ENCODE results near the gene IRF4.

Gene IRF4

DNA sequence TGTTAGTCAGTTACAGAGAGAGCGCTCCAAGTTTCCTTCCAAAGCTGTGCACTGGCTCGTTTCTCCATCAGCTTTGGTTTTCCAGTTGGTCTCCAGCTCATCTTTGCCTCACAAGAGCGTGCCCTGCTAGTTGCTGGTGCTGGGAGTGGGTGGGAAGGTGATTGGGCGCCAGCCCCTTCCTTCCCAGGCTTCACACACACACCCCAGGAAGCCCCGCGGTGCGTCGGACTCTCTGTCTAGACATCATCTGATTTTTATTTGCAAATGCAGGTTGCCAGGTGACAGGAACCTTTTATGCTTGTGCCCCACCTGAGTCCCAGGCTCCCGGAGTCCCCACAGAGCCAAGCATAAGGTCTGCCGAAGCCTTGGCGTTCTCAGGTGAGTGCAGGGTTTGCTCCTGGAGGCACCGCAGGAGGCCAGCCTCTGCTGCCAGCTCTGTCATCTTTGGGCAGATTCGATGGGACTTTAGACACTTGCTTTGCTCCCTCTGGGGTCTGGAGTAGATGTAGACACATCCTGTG is 7.1 kb downstream of the IRF4 start:
- no peak for DNase-seq (ENCODE audit: low spot score)

DNA sequence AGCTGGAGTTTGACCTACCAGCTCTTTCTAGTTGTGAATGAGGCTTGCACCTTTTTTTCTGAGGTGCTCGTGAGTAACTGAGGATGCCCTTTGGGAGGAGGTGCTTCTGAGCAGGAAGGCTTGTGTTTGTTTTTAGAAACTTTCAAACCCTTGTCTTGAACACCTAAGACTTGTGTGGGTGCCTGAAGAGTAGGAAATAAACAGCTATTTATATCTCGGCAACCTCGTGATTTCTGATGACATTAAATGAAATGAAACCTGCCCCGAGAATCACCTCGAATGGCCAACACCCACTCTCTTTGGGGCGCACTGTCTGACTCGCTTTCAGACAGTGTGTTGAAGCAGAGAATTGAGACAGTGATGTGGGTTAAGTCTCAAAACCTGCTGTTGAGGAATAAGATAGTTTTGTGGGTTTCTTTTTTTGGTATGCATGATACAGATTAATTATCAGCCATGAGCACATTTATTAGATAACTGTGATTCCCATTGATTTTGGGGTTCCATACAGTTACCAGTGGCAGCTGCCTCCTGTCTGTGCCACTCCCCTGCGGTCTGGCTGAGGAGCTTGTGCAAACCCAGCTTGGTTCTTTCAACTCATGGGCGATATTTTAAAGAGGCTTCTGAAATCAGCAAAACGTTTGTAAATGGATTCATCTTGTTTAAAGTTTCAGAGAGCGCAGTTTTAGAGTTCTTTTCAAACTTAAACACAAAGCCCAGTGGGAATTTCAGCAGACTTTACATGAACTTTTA is 8.4 kb downstream of the IRF4 start:
- no peak for DNase-seq (ENCODE audit: low spot score)

DNA sequence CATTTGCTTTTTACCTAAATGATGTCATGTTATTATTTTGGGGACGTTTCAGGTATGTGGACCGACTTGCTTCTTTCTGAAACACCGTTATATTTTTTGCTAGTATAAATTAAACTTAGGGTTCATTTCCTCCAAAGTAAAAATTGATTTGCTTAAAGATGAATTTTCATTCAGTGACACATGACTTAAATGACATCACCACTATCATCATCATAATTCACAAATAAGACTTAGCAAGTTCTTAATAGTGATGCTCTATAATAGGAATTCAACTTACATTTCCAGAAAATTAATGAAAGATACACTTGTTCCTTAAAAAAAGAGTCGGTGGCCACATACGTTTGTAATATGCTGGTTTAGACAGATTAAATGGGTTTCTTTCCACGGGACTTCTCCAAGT is 9.3 kb downstream of the IRF4 start:
- DNase-seq (ENCODE audit: low spot score): no peak

DNA sequence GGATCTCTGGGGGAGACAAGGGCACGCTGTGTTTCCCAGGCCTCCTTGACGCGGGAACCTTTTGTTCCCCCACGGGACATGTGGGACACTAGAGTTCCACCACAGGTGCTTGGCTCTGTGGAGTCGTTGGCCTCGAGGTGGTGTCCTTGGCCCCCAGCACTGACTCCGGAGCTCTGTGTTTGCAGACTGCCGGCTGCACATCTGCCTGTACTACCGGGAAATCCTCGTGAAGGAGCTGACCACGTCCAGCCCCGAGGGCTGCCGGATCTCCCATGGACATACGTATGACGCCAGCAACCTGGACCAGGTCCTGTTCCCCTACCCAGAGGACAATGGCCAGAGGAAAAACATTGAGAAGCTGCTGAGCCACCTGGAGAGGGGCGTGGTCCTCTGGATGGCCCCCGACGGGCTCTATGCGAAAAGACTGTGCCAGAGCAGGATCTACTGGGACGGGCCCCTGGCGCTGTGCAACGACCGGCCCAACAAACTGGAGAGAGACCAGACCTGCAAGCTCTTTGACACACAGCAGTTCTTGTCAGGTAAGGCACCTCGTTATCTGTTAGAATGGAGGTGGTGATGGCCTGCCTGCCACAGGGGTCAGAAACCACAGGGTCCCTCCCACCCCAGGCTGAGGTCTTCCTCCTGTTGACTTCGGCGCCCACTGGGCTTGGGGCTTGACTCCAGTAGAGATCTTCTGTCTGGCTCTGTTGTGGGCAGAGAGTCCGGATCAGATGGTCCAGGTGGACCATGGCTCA is 9.9 kb downstream of the IRF4 start:
- DNase-seq (ENCODE audit: low spot score): no peak

DNA sequence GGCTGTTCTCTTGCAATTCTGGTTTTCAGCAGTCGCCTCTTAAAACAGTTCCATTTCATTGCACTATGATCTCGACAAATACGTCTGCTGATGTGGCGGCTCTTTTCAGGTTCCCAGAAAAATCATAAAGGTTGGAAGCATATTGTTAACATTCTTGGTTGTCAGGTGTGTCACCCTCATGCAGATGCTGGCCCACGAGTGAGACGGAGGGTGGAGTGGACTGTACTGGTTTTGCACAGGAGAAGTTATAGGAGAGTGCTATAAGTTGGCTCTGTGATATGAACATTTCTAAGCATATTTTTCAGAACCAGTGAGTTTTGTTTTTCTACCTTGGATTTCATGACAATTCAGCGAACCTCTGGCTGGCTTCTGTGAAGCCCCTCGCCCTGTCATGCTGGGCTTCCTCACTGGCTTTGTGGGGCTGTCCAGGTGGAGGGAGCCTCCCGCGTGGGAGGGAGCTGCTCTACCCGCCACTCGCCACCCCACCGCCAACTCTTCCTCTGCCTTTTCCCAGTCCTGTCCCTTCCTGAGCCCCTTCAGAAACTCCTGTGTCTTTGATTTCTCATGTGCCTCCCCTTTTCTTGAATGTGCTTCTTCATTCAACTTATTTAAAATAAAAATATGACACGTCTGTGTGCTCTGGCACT is 10.6 kb downstream of the IRF4 start:
- no peak for DNase-seq (ENCODE audit: low spot score)

DNA sequence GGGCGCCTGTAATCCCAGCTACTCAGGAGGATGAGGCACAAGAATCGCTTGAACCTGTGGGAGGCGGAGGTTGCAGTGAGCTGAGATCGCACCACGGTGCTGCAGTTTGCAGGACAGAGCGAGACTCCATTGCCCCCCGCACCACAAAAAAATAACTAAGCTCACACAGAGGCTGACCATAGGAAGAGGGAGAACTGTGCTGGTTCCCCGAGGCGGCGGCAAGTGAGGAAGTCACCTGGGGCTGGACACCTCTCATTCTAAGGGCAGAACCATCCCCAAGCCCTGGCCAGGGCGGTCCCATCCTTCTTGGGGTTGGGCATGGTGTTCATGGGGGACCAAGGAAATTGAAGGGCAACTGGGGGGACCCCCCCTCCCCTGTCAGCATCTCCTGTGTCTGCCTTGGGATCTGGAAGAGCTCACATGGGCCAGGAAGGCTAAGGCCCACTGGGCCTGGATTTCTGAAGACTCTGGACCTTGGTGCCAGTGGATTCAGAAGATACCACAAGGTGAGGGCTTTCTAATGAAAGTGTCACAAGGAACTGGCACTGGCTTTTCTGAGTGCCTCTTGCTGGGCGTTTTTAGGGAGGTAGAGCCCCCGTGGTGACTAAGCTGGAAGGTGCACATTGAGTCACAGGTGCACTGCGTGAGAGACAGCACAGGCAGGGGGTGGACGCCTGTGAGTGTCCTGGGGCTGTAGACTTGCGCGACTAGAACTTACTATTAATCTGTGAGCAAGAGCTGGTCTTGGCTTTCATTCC is 11.5 kb downstream of the IRF4 start:
- DNase-seq (ENCODE audit: low spot score): no peak

DNA sequence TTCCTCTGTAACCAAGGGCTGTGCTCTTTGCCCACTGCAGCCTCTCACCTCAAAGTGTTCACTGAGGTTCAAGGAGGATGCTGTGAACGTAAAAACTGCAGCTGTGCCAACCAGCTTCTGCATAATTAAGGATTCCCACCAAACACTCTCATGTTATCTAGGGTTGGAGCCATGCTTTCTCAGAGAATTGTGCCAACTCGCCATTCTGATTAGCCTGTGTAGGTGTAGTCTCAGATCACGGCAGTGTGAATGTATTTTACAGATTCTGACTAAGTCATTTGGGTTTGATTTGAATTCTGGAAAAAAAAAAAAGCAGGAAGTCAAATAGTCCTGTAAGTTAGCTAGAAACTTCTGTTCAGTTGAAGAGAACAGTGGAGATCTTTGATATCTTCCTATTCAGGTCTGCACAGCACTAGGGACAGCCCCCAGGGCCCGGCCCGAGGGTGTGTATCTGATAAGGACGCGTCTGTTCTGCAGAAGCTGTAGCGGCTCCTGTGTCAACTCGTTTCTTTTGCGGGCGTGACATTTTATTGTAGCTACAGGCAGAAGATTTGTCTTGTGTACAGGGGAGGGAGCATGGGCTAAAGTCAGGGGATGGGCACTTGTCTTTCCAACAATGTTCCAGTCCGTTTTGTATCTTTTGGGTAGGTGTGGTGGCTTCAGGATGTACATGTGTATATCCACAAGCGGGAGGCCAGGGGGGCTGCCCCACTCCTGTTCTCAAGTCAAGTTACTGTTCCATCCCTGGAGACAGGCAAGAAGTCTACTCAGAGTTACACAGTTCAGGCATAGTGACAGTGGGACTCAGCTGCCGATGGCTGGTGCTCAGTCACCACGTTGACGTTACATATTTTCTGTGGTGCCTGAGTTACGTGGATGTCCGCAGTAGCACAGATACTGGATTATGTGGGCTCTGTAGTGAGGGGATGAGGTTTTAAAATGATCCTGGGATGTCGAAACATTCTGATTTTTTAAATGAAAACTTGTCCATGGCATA is 12.4 kb downstream of the IRF4 start:
- no peak for DNase-seq (ENCODE audit: low spot score)

DNA sequence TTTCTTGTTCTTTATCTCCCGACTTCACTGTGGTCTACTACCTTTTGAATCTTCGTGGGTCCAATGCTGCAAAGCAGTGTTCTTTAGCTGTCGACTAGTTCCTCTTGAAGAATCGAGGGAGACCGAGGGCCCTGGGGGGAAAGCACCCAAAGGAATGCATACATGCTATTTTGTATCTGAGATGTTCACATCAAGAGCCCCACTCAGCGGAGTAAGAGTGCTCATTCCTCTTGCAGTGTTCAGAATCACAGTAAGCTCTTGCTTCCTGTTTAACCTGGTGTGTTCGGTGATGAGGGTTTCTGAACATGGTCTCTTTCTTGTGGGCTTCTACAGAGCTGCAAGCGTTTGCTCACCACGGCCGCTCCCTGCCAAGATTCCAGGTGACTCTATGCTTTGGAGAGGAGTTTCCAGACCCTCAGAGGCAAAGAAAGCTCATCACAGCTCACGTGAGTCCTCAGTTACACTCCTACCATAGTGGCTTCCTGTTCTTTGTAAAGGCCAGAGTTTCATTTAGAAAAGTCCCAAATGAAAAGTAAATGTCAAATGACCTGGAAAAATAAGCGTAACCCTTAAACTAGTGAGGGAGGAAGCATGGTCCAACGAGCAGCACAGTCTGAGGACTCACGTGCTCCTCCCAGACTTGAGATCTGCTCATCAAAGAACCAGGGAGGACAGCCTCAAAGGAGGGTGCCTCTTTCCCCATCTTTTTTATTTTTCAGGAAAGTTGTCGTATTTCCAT is 13.3 kb downstream of the IRF4 start:
- DNase-seq (ENCODE audit: low spot score): no peak

DNA sequence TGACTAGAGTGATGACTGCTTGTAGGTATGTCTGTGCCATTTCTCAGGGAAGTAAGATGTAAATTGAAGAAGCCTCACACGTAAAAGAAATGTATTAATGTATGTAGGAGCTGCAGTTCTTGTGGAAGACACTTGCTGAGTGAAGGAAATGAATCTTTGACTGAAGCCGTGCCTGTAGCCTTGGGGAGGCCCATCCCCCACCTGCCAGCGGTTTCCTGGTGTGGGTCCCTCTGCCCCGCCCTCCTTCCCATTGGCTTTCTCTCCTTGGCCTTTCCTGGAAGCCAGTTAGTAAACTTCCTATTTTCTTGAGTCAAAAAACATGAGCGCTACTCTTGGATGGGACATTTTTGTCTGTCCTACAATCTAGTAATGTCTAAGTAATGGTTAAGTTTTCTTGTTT is 16.6 kb downstream of the IRF4 start:
- no peak for DNase-seq (ENCODE audit: low spot score)

DNA sequence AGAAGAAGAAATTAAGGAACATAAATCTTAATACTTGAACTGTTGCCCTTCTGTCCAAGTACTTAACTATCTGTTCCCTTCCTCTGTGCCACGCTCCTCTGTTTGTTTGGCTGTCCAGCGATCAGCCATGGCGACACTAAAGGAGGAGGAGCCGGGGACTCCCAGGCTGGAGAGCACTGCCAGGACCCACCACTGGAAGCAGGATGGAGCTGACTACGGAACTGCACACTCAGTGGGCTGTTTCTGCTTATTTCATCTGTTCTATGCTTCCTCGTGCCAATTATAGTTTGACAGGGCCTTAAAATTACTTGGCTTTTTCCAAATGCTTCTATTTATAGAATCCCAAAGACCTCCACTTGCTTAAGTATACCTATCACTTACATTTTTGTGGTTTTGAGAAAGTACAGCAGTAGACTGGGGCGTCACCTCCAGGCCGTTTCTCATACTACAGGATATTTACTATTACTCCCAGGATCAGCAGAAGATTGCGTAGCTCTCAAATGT is 17.1 kb downstream of the IRF4 start:
- DNase-seq (ENCODE audit: low spot score): no peak

DNA sequence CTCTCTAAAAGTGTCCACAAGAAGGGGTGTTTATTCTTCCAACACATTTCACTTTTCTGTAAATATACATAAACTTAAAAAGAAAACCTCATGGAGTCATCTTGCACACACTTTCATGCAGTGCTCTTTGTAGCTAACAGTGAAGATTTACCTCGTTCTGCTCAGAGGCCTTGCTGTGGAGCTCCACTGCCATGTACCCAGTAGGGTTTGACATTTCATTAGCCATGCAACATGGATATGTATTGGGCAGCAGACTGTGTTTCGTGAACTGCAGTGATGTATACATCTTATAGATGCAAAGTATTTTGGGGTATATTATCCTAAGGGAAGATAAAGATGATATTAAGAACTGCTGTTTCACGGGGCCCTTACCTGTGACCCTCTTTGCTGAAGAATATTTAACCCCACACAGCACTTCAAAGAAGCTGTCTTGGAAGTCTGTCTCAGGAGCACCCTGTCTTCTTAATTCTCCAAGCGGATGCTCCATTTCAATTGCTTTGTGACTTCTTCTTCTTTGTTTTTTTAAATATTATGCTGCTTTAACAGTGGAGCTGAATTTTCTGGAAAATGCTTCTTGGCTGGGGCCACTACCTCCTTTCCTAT is 17.9 kb downstream of the IRF4 start:
- DNase-seq (ENCODE audit: low spot score): no peak

DNA sequence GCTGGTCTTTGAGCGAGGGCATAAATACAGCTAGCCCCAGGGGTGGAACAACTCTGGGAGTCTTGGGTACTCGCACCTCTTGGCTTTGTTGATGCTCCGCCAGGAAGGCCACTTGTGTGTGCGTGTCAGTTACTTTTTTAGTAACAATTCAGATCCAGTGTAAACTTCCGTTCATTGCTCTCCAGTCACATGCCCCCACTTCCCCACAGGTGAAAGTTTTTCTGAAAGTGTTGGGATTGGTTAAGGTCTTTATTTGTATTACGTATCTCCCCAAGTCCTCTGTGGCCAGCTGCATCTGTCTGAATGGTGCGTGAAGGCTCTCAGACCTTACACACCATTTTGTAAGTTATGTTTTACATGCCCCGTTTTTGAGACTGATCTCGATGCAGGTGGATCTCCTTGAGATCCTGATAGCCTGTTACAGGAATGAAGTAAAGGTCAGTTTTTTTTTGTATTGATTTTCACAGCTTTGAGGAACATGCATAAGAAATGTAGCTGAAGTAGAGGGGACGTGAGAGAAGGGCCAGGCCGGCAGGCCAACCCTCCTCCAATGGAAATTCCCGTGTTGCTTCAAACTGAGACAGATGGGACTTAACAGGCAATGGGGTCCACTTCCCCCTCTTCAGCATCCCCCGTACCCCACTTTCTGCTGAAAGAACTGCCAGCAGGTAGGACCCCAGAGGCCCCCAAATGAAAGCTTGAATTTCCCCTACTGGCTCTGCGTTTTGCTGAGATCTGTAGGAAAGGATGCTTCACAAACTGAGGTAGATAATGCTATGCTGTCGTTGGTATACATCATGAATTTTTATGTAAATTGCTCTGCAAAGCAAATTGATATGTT is 19.2 kb downstream of the IRF4 start:
- no peak for DNase-seq (ENCODE audit: low spot score)

DNA sequence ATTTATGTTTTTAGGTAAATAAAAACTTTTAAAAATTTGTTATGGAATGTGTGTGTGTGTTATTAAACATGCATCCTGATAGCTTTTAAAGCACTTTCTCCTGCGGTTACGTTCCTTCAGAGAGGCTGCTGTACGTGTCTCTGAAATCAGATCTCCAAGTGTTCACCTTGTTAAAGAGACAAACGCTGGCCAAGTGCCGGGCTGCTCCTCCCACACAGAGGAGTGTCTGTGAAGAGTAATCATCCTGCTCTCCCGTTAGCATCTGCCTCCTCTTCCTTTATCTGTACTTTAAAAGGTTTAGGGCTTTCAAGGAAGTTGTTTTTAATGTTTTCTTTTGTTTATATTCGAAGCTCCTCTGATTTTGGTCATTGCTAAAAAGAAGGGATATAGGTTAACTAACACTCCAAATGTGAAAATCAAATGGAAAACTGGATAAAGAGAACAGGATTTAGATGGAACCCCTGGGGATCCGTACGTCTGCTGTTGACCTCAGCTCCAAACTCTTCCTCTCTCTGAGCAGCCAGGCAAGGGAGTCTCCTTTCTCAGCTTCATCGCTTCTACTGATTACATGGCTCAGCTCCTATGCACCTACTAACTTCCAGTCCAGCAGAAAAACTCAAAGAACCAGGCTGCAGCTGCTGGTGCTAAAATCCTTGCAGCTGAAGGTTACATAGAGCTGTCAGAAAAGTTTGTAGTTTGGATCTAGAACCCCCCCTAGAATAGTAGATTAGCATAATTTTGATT is 20.0 kb downstream of the IRF4 start:
- DNase-seq (ENCODE audit: low spot score): no peak

DNA sequence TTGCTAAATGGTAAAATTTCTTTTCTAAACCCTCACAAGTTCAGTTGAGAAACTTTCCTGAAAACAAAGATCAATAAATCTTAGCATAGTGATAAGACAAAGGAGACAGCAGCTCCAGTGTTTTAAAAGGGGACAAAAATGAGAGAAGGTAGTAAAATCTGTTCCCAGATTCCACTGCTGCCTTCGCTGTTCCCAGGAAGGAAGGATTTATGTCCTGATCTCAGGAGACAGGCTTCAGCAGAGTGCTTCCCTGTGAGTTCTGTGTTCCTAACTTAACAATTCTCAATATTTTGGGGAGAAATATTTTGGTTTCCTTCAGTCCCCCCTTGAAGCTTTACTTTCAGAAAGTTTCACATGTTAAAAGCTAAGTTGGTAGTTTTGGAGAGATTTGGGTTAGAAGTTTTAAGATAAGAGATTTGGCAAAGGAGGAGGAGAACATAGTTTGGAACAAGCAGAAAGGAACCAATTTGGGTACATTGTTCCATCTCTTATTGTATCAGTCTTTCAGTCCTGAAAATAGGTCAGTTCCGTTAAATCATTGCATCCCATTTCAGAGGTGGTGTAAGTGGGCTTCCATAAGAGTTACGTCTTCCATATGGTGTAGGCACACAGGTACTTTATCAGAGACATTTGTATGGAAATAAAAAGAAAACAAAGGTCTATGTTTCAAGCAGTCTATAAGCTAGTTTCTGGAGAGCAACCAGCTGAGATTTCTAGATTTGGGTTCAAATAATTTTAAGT is 20.8 kb downstream of the IRF4 start:
- no peak for DNase-seq (ENCODE audit: low spot score)

DNA sequence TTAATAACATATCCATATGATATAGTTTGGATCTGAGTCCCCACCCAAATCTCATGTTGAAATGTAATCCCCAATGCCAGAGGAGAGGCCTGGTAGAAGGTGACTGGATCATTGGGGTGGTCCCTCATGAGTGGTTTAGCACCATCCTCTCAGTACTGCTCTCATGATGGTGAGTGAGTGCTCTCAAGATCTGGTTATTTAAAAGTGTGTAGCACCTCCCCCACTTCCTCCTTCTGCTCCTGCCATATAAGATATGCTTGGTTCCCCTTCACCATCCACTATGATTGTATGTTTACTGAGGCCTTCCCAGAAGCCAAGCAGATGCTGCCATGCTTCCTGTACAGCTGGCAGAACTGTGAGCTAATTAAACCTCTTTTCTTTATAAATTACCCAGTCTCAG is 22.9 kb downstream of the IRF4 start:
- DNase-seq (ENCODE audit: low spot score): no peak

DNA sequence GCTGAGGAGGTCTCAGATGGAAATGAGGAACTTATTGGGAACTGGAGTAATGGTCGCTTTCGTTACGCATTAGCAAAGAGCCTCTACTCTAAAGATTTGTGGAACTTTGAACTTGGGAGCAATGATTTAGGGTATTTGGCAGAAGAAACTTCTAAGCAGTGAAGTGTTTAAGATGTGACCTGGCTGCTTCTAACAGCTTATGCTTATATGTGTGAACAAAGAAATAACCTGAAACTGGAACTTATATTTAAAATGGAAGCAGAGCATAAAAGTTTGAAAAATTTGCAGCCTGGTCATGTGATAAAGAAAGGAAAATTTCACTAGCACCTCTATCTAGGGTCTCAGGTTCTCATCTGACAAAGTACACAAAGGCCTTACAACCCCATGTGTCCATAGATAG is 23.5 kb downstream of the IRF4 start:
- DNase-seq (ENCODE audit: low spot score): no peak

DNA sequence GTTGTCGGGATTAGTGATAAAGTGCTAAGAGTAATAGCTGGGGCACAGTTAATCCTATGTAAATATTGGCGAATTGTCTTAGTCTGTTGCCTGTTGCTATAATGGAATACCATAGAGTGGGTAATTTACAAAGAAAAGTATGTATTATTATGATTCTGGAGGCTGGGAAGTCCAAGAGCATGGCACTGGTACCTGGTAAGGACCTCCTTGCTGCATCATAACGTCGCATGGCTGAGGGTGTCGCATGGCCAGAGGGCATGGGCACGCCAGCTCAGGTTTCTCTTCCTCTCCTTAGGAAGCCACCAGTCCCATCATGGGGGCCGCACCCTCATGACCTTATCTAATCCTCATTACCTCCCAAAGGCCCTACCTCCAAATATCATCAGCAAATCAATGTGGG is 29.7 kb downstream of the IRF4 start:
- DNase-seq (ENCODE audit: low spot score): no peak

All from hematopoietic multipotent progenitor cell treated with erythropoietin and hydrocortisone succinate and interleukin-3 and kit ligand, for 17 days (in vitro differentiated cells).